Kidney capillary endothelial cell (primary cell): ENCODE data around the gene P3H2.
"Not testable (repeated sequence)": the region's sequence is repeated elsewhere in the genome, so short reads cannot be mapped to it uniquely, and the experiment has no call there.

Source experiments
- DNase-seq: peaks from one replicate; pipeline ENCODE4 v3.0.0-alpha.2; 2018; ENCODE audit warnings: low spot score

The P3H2 gene

DNA sequence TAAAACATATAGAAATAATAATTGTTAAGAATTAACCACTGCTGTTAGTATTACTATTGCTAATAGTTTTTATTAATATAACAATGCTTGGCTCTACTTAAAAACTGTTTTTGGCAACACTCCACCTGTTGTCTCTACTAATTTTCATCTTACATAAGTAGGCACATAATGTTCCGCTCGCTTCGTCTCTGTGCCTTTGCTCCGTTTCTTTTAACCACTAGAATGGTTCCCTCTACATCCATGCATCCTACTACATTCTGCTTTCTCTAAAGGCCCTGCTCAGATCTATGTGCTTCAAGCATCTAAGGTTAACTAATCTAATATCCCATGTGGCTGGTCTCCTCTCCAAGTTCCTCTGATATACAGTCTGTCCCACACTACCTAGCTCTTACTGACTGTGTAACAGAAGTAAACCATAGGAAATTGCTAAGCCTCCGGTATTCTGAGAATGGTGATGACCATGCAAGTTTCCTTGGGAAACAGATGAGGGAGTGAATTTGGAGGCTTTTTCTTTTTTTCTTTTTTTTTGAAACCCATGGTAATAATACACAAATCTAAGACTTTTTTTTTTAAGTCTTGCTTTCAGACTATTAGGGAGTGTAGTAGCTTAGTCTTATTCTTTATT is 138.3 kb downstream of the P3H2 start:
- no peak for DNase-seq

DNA sequence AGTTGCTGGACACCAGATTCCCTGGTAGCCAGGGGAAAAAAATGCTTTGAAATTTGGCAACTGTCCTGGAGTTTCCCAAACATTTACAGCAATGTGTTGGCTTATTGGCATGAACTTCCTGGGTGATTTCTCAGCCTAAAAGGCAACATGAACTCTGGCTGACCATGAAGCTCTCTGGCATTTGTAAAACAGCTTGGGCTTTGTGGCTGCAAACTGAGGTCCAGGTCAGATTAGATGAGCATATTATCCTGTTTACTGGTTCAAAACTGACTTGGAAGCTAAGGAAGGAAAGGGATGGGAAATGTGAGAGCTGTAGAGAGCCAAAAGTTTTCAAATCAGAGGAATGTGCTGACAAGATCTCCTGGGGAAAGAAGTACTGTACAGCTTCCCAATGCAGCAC is 139.0 kb downstream of the P3H2 start:
- no peak for DNase-seq

DNA sequence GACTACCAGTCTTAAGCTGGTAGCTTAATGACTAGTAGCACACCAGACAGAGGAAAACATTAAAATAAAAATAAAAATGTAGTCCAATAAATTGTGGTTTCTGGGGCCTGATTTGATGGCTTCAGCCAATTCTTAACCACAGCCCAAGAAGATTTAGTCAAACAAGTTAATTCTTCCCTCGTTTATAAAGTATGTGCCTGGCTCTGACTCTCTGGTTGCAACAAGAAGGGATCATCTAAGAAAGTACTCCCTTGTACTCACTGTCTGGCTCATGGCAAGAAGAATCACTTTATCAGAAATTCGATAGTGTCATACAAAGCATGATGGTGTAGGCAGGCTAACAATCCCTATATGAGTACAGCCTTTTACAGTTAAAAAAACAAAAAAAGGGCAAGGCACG is 141.9 kb downstream of the P3H2 start:
- no peak for DNase-seq

DNA sequence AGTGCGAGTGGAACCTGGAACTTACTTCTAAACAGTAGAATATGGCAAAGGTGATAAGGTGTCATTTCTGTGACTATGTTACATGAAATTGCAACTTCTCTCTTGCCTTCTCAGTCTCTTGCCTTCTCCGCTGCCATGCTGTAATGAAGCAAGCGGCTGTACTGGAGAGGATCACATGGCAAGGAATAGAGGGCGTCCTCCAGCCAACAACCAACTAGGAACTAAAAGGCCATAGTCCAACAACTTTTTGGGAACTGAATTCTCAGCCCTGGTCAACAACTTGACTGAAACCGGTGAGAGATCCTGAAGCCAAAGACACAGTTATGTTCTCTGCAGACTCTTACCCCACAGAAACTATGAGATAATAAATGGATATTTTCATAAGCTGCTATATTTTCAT is 143.5 kb downstream of the P3H2 start:
- no peak for DNase-seq

DNA sequence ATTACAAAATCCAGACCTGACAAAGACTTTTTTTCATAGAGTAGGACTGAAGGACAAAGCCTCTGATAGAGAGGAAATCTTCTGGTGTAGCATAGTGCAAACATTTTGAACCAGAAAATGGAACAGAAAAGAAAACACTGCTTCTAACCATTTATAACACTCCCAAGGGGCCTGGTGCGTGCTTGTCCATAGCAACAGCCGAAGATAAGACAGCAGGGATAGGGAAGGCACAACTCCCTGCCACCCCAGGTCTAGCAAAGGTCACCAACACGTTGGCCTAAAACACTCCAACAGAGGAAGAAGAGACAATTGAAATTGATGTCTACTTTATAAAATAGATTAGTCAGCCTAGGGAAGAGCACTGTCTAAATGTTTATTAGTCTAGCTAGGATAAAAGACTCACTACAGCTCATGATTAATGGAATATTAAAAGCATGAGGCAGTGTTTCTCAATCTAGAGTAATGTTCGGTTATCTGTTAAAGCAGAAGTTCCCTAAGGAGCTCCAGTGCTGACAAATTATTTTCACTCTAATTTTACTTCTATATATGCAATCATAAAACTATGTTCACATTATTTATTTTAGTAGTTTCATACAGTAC is 145.2 kb downstream of the P3H2 start:
- no peak for DNase-seq

DNA sequence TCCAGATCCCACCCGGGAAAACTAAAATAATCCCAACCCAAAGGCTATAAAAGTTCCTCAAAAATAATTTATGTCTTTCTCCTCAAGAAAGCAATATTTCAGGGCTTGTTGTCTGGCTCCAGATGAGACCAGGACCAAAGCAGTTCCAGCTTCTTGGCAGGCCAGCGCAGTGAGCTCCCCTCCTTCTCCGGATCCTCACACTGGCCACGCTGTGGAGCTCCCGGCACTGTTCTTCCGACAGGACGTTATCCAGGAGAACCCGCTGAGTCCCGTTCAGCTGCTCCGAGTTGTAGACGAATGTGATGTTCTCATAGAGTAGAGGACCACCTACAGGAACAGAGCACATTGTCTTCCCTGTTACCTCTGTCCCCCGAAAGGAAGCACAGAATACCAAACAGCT is 146.3 kb downstream of the P3H2 start:
- no peak for DNase-seq

DNA sequence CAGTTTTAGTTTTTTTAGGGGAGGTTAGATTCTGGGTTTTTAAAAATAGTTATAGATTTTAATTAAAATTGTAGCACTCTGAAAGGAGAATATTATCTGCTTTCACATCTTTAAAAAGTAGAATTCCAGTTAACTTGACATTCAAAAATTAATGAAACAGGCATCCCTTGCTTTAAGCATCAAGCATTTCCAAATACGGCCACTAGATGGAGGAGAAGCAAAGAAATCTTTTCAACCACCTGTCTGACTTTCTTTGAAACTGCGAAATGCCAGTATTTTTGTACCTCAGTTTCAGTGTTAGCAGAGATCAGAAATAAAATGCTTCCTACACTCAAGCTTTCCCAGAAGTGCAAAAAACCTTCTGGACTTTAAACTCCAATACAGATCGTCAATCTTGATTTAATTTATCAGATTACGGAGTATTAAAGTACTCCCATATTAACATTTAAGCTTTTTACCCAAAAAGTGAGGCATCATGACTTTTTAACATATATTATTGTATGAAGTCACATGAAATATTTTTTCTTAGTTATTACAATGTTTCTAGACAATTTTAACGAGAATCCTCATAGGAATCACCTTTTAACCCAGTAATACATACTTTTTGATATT is 153.3 kb downstream of the P3H2 start:
- peak; percentile 69 for DNase-seq

DNA sequence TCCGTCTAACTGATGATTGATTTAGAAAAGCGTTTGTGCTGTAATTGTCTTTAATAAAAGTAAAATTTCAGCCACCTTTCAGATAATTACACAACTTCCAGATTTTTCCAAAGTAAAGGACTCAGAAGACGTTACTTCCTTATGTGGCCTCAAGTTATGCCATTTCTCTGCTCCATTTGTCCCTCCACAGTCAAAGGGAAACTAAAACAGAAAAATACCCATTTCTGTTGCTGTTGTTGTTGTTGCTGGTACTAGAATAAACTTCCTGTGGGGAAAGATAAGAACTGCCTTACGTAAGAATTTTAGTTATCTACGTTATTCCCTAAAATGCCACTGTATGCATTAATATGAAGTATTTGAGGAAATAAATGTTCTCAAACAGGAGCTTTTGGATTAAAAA is 153.9 kb downstream of the P3H2 start:
- DNase-seq: no peak

DNA sequence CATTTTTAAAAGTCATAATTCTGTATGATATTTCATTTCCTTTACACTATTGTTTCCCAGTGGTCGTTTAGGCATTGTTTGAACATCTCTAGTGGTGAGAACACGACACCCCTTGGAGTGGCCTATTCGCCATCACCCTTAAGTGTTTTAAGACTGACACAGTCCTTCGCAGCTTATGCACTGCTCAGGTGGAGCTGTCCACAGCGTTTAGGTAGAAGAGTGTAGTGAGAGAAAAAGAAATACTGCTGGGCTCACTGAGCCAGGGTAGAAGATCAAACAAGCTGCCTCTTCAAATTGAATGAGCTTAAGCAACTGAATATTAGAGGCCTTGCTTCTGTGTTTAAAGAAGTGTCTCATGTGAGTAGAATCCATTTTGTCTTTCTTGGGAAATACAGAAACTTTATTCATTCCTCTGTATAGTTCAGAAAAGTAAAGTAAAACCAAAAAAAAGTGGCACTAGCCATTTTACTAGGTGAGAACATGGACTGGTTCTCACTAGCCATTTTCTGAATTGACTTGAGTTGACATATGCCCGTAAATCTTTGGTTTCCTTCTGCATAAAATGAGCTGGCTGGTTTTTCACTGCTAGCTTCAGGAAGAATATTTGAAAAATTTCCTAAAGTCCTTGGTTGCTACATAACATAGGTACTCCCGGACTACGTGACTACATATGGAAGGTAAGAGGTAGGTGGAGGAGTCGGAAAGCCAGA is 155.9 kb downstream of the P3H2 start:
- DNase-seq: no peak

DNA sequence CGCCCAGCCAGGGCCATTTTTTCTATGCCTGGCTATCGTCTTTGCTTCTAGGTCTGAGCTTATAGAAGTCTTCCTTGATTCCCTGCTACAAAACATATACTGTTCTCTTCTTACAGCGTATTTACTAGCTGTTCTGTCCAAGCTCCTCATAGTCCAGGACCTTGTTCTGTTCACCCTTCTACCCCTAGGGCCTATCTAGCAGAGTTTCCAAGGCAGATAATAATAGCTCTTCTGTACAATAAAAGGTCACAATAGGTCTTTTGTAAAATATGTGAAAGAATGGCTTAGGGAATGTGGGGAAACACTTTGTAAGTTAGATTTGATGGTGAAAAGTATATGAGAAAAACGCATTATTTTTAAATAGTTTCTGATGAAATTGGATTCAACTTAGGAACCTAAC is 158.2 kb downstream of the P3H2 start:
- no peak for DNase-seq

DNA sequence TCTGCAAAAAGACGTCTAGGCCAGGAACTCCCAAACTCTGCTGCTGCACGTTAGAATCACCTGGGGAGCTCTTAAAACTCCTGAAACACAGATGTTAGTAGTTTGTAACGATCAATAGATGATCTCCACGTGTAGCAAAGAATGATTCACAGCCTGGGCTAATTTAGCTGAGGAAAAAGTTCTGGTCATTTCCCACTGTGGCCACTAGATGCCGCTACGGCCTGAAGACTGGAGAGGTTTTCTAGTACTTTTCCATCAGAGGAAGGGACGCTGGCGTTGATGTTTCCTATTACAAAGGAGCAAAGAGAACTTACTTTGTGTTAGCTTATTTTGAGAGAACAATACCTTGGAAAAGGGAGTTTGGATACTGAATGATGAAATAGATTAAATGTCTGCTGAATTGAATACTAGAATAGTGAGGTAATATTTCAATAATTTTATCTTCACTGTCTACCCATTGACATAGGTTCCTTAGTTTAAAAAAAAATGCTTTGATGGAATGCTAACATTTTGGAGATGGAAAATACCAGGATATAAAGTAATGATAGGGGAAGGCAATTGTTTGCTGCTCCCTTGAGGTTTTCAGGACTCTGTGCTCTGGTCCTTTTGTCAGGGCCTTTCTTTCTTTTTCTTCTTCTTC is 159.1 kb downstream of the P3H2 start:
- peak; percentile 73 for DNase-seq

DNA sequence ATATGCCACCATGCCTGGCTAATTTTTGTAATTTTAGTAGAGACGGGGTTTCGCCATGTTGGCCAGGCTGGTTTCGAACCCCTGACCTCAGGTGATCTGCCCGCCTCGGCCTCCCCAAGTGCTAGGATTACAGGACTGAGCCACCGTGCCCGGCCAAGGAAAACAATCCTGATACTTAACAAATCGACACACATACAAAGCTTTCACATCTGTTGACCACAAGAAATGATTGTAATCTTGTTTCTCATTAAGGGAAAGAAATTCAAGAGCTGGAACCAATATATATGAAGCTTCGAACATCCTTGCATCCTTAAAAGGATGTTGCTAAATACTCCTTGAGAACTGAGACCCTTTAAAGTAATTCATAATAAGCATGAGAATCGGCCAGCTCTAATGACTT is 159.6 kb downstream of the P3H2 start:
- DNase-seq: not testable (repeated sequence)

DNA sequence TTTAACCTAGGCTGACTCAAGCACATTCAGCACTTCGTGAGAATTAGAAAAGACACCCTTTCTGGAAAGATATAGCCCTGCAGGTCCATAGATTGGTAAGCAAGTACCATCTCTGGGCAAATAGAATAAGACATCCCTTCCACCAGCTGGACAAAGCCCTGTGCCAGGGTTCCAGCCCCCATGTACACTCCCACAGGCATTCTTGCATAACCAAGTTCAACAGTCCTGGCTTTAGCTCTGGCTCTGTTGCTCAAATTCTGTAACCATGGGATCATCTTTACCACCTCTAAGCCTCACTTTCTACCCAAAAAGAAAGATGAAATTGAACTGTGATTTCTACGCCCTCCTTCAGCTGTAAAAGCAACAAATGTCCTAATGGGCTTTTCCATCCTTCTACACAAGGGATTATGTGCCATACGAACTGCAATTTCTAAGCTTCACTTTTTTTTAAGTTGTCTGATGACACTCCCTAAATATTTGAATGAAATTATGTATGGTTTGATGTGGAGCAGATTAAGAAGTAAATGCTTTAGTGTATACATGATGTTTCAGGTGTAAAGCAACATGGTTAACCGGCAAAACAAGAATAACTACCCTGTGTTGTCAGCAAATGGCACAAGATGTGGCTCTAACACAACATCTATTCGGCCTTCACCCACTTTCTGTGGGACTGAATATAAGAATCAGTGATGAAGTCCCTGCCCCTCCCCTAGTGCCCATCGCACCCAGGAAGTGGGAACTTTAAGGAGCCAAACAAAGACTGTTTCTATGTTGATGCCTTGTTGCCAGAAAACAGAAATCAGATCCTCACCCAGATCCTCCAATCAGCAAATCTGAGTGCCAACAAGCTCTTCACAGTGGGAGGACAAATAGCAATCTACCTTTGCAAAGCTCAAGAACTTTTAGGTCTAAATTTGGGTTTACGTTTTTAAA is 165.7 kb downstream of the P3H2 start:
- DNase-seq: no peak

DNA sequence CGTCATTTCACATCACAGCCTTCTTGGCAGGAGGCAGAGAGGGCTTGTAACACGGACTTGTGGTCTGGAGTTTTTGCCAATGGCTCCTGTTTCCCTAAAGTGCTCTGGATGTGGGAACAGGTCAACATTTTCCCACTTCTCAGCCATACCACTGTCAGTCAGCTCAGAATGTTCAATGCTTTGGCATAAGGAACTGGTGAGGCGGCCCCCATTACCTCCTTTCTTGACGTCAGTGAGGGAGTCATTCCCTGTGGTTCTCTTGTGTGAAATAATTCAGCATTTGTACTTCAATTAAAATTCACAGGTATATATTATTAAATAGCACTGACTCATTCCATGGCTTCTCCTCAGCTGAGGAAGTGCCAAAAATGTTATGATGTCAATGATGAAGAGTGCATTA is 167.1 kb downstream of the P3H2 start:
- no peak for DNase-seq

DNA sequence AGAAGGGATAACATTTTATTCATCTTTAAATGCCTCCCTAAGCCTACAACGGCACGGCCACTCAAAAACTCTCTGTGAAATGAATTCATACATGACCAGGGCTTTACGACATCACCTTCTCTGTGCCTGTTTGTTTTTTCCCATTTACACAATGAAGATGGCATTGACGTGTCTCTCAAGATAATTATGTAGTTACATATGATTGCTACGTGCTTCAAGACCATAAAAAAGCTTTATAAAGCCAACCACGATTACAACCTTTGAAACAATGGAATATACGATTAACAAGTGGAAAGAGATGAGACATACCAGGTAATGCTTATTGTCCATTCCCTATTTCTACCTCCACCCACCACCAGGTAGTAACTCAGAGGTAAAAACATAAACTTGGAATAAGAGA is 168.4 kb downstream of the P3H2 start:
- no peak for DNase-seq

DNA sequence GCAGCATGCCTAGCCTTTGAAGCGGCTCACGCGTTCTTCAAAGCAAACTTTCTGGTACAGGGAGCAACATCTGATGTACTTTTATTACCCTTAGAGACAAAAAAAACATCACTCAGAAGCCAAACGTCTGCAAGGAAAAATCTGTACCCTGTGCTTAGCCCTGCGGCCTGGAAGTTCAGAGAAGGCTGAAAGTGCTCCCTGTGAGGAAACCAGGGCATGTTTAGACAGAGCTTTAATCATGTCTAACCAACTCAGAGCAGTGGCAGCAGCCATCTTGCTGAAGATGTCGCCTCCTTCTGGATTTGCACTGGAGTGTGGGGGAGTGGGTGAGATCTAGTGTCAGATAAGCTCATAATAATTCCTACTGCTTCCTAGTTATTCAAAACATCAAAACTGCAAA is 170.4 kb downstream of the P3H2 start:
- DNase-seq: no peak

DNA sequence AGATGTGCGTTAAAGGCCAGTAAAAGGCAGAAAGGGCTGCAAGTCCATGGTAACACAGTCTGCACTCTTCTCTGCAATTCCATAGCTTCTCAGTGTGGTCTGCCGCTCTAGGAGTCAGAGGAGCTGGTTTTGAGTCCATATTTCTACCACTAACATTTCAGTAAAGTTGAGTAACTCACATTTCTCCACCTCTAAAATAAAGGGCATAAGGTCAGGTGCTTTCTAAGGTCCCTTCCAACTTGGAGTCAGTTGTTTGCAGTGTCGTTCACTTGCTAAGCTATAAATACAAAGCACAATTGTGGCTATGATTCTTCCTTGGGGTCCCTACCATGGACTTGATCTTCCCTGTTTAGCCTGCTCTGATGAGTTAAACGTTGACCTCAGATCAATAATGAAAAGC is 171.1 kb downstream of the P3H2 start:
- DNase-seq: no peak

DNA sequence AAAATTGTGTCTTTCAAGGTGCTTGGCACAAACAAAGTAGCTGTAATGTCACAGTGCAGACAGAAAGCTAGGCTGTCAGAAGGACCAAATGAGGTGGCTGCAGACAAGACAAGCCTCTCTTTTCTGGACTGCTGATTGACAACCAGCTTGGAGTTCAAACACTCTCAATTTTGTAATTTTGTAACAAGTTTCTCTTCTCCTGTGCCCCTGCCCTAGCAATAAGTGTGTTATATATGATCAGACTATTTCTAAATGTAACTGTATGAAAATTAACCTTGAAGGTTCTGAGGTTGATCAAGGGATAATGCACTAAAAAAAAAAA is 172.0 kb downstream of the P3H2 start:
- DNase-seq: no peak

DNA sequence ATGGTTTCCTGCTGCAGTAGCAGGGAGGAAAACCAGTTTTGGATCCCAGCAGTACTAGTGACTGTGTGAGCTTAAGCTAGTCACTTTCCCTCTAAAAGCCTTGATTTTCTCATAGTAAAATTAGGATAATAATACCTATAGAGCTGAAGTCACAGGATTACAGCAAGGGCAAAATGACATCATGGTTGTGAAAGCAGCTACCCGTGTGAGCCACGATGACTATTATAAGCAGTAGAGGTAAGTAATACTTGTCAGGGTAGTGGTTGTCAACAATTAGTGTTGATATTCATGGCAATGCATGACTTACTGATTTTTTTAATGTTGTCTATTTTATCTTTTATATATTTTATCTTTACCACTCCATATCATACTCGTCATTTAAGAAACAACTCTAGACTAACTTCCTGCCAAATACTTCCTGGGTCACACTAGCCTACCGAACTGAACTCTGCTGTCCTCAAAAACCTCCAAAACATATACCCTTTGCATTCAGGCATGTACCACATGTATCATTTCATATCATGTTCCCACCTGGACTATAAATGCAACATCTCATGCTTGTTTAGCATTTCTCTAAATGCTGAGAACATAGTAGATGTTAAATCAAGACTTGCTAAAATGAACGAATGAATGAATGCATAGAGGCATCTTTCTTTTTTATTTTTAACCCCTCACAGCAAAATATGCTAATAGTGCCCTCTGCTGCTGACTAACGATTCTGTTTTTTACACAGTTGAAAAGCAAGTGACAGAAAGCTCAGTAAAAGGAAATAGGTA is 172.6 kb downstream of the P3H2 start:
- DNase-seq: peak; percentile 29

DNA sequence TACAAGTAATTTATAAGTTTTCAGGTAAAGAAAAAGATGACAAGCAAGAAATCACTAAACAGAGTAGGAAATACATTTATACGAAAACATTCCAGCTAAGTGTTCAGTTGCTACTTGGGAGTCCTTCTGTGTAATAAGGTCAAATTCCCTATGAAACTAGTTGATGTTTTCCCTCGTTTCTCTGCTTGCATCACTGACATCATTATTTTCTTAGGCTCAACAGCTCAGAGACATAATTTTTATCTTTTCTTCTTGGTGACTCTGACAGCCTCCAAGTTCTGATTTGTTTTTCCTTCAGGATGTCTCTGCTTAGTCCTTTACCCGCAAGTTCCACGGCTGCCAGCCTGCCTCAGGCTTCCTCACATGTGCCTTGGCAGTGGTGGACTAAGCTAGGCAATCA is 173.6 kb downstream of the P3H2 start:
- DNase-seq: no peak
